H1 (cell line): Measurements from ENCODE around the gene COL16A1. TPM values are rescaled to one million over a fixed set of nuclear protein-coding genes. Genes with fewer than 3 reads are reported as not detected.

Source experiments
- CTCF ChIA-PET: fragments of 300-600 bp; sonication (Branson Sonifier 250); formaldehyde crosslinking; loops from one replicate; lab custom pipeline; 2021; ENCODE audit not compliant: partially characterized antibody; lab: Charles Lee
- POLR2A ChIA-PET: fragments of 300-600 bp; sonication (Branson Sonifier 250); formaldehyde crosslinking; loops from one replicate; lab custom pipeline; 2021; ENCODE audit warnings: inconsistent platforms; ENCODE audit not compliant: partially characterized antibody; lab: Charles Lee
- DNase-seq, 2 experiments: peaks; one replicate each; pipeline versions ENCODE4 v3.0.0 to v3.0.0-alpha.2; 2010 to 2022; ENCODE audit warnings: low spot score in 2 of 2, low read depth in 1 of 2, mixed read lengths in 1 of 2
- FAIRE-seq: peaks from 2 replicates; lab custom pipeline; 2011; peaks lifted over from hg19 to GRCh38; lab: Jason Lieb, UNC
- H2AFZ ChIP-seq: 2 replicates; pipeline ENCODE4 v1.8.1; 2012; ENCODE audit warnings: low read length, inconsistent platforms
- H2AK5ac ChIP-seq: 2 replicates; pipeline ENCODE4 v1.6.1; 2013; ENCODE audit warnings: low read depth, low read length
- H2BK120ac ChIP-seq: replicated peaks from 2 replicates; pipeline ENCODE3; 2013; ENCODE audit warnings: low read depth, low read length, inconsistent platforms
- H2BK12ac ChIP-seq: 2 replicates; pipeline ENCODE4 v1.6.1; 2013; ENCODE audit warnings: low read depth, low read length
- H2BK15ac ChIP-seq: 2 replicates; pipeline ENCODE4 v1.6.1; 2013; ENCODE audit warnings: low read length
- H2BK20ac ChIP-seq: 2 replicates; pipeline ENCODE4 v1.6.1; 2013; ENCODE audit warnings: low read length
- H2BK5ac ChIP-seq: 2 replicates; pipeline ENCODE4 v1.6.1; 2013; ENCODE audit warnings: low read depth, low read length
- H3K14ac ChIP-seq: 2 replicates; pipeline ENCODE4 v1.6.1; 2013; ENCODE audit warnings: inconsistent platforms; ENCODE audit not compliant: insufficient read length
- H3K18ac ChIP-seq: 2 replicates; pipeline ENCODE4 v1.6.1; 2013; ENCODE audit warnings: low read length; ENCODE audit errors: extremely low read depth
- H3K23ac ChIP-seq: 2 replicates; pipeline ENCODE4 v1.6.1; 2013; ENCODE audit warnings: inconsistent platforms; ENCODE audit not compliant: insufficient read length
- H3K23me2 ChIP-seq: 2 replicates; pipeline ENCODE4 v1.6.1; 2013; ENCODE audit warnings: low read depth, low read length
- H3K27ac ChIP-seq: 2 replicates; pipeline ENCODE4 v1.6.1; 2011; ENCODE audit warnings: low read depth, low read length, inconsistent platforms
- H3K27me3 ChIP-seq, 4 experiments: replicated peaks in 1 of 4; 1 replicate in 1 of 4; 2 replicates in 3 of 4; pipeline versions ENCODE4 v1.6.1 to v1.8.1; 2011 to 2013; ENCODE audit warnings: low read length in 3 of 4, mild to moderate bottlenecking in 3 of 4, inconsistent platforms in 2 of 4, mixed read lengths in 2 of 4, moderate library complexity in 1 of 4; ENCODE audit not compliant: control insufficient read depth in 3 of 4, insufficient read depth in 3 of 4; ENCODE audit errors: extremely low read depth in 1 of 4
- H3K36me3 ChIP-seq, 4 experiments: 2 replicates each; pipeline versions ENCODE4 v1.6.1 to v1.8.1; 2011 to 2013; ENCODE audit warnings: mild to moderate bottlenecking in 4 of 4, low read length in 3 of 4, moderate library complexity in 2 of 4, control low read depth in 1 of 4, inconsistent platforms in 1 of 4; ENCODE audit not compliant: insufficient read depth in 4 of 4, control insufficient read depth in 2 of 4
- H3K4ac ChIP-seq: replicated peaks from 2 replicates; pipeline ENCODE3; 2013; ENCODE audit warnings: low read length, low read depth, mixed read lengths, inconsistent platforms; ENCODE audit not compliant: insufficient read length
- H3K4me1 ChIP-seq, 4 experiments: replicated peaks in 1 of 4; 1 replicate in 1 of 4; 2 replicates in 3 of 4; pipeline versions ENCODE4 v1.6.1 to v1.8.1; 2011 to 2013; ENCODE audit warnings: low read length in 3 of 4, inconsistent platforms in 2 of 4, mixed read lengths in 1 of 4; ENCODE audit not compliant: insufficient read depth in 4 of 4, control insufficient read depth in 3 of 4
- H3K4me2 ChIP-seq, 2 experiments: 2 replicates each; pipeline versions ENCODE4 v1.6.1 to v1.8.1; 2011 to 2013; ENCODE audit warnings: low read depth in 2 of 2, low read length in 2 of 2, control low read depth in 1 of 2, inconsistent platforms in 1 of 2, mild to moderate bottlenecking in 1 of 2; ENCODE audit not compliant: insufficient read depth in 1 of 2
- H3K4me3 ChIP-seq, 4 experiments: fragments of 200-600, 300-600 bp in 1 of 4; sonication (generic), shearing (Covaris generic), sonication (Bioruptor Twin) in 1 of 4; 2 replicates each; pipeline versions ENCODE4 v1.5.1 to v1.8.1; 2011 to 2016; ENCODE audit warnings: low read length in 4 of 4, low read depth in 3 of 4, control low read depth in 2 of 4, inconsistent platforms in 2 of 4, mild to moderate bottlenecking in 2 of 4, mixed read lengths in 1 of 4, moderate library complexity in 1 of 4; ENCODE audit not compliant: insufficient read depth in 2 of 4; ENCODE audit errors: extremely low read depth in 1 of 4
- H3K56ac ChIP-seq: replicated peaks from 2 replicates; pipeline ENCODE3; 2013; ENCODE audit warnings: low read depth, mild to moderate bottlenecking, mixed read lengths, low read length, inconsistent platforms; ENCODE audit not compliant: insufficient read length
- H3K79me1 ChIP-seq: 2 replicates; pipeline ENCODE4 v1.6.1; 2013; ENCODE audit warnings: low read depth, low read length, control low read depth
- H3K79me2 ChIP-seq, 2 experiments: 2 replicates each; pipeline versions ENCODE4 v1.6.1 to v1.8.1; 2012 to 2013; ENCODE audit warnings: low read length in 2 of 2, mild to moderate bottlenecking in 2 of 2, inconsistent platforms in 1 of 2; ENCODE audit not compliant: insufficient read depth in 2 of 2, control insufficient read depth in 1 of 2
- H3K9ac ChIP-seq, 4 experiments: replicated peaks in 1 of 4; 1 replicate in 1 of 4; 2 replicates in 3 of 4; pipeline versions ENCODE4 v1.6.1 to v1.8.1; 2011 to 2013; ENCODE audit warnings: low read depth in 3 of 4, low read length in 3 of 4, control low read depth in 2 of 4, mild to moderate bottlenecking in 2 of 4, moderate library complexity in 2 of 4, inconsistent platforms in 1 of 4; ENCODE audit errors: extremely low read depth in 1 of 4
- H3K9me3 ChIP-seq, 2 experiments: 2 replicates each; pipeline versions ENCODE4 v1.6.1 to v1.8.1; 2012 to 2013; ENCODE audit warnings: mild to moderate bottlenecking in 2 of 2, moderate library complexity in 2 of 2, control low read depth in 1 of 2, inconsistent platforms in 1 of 2, low read depth in 1 of 2, low read length in 1 of 2, mixed read lengths in 1 of 2; ENCODE audit not compliant: insufficient read depth in 2 of 2
- H4K20me1 ChIP-seq, 2 experiments: replicated peaks in 1 of 2; 2 replicates each; pipeline versions ENCODE3 to v1.8.1; 2011 to 2013; ENCODE audit warnings: inconsistent platforms in 2 of 2, low read length in 2 of 2, mild to moderate bottlenecking in 1 of 2; ENCODE audit not compliant: insufficient read depth in 2 of 2, control insufficient read depth in 1 of 2
- H4K5ac ChIP-seq: 2 replicates; pipeline ENCODE4 v1.6.1; 2013; ENCODE audit warnings: low read length, low read depth, mixed read lengths, inconsistent platforms; ENCODE audit not compliant: insufficient read length
- H4K8ac ChIP-seq: 2 replicates; pipeline ENCODE4 v1.8.0; 2013; ENCODE audit warnings: mild to moderate bottlenecking, moderate library complexity, low read length, inconsistent platforms; ENCODE audit not compliant: insufficient read depth; ENCODE audit errors: extremely low read depth
- H4K91ac ChIP-seq: replicated peaks from 2 replicates; pipeline ENCODE3; 2013; ENCODE audit warnings: low read length, mixed read lengths, inconsistent platforms; ENCODE audit not compliant: insufficient read length
- CHD2 ChIP-seq: IDR thresholded peaks from 2 replicates; pipeline ENCODE4 v1.6.1; 2012; ENCODE audit warnings: low read length, improper control_type of control experiment
- CTCF ChIP-seq, 3 experiments: IDR thresholded peaks; 1 replicate in 2 of 3; 2 replicates in 1 of 3; pipeline versions ENCODE4 v1.5.1 to v1.6.1; 2011; ENCODE audit warnings: low read length in 3 of 3, mild to moderate bottlenecking in 3 of 3, inconsistent platforms in 2 of 3, low read depth in 1 of 3, moderate library complexity in 1 of 3; ENCODE audit not compliant: insufficient read depth in 1 of 3; ENCODE audit errors: control extremely low read depth in 1 of 3
- GABPA ChIP-seq: IDR thresholded peaks from 2 replicates; pipeline ENCODE4 v1.6.1; 2011; ENCODE audit warnings: mild to moderate bottlenecking, low read length, moderate library complexity, borderline replicate concordance; ENCODE audit not compliant: insufficient read depth
- POU5F1 ChIP-seq: IDR thresholded peaks from 2 replicates; pipeline ENCODE4 v1.6.1; 2011; ENCODE audit warnings: low read depth, mild to moderate bottlenecking, low read length, moderate library complexity
- RAD21 ChIP-seq, 2 experiments: IDR thresholded peaks in 1 of 2; conservative IDR thresholded peaks in 1 of 2; 2 replicates each; pipeline ENCODE4 v1.6.1; 2011; ENCODE audit warnings: low read depth in 2 of 2, low read length in 2 of 2, improper control_type of control experiment in 1 of 2, inconsistent platforms in 1 of 2, mild to moderate bottlenecking in 1 of 2, moderate library complexity in 1 of 2
- SIRT6 ChIP-seq: IDR thresholded peaks from one replicate; pipeline ENCODE4 v1.7.1; 2012; ENCODE audit warnings: low read length, inconsistent platforms
- USF2 ChIP-seq: IDR thresholded peaks from 2 replicates; pipeline ENCODE4 v1.6.1; 2011; ENCODE audit warnings: low read length, improper control_type of control experiment
- ZNF274 ChIP-seq: IDR thresholded peaks from 2 replicates; pipeline ENCODE4 v1.7.0; 2012; ENCODE audit warnings: low read length, borderline replicate concordance; ENCODE audit errors: extremely low read depth
- WGBS, 2 experiments: shearing (Covaris generic) in 1 of 2; methylation state at CpG; one replicate each; pipeline versions ENCODE4 v1.1.6 to v1.1.7; 2013 to 2015; ENCODE audit warnings: low lambda C conversion rate in 2 of 2, mixed read lengths in 2 of 2, inconsistent platforms in 1 of 2, low coverage in 1 of 2, missing lambda C conversion rate in 1 of 2; ENCODE audit not compliant: insufficient replicate concordance in 2 of 2, insufficient coverage in 1 of 2, insufficient read length in 1 of 2; ENCODE audit errors: extremely low coverage in 1 of 2, missing lambda C conversion rate in 1 of 2; 5-methylcytosine and 5-hydroxymethylcytosine counted together
- polyA plus RNA-seq, 7 experiments: library from polyadenylated mRNA; depleted of rRNA in 3 of 7; stranded (reverse) in 5 of 7; unstranded in 2 of 7; fragments of >200 nt in 5 of 7; fragments of 200-250 nt in 2 of 7; gene quantifications; 1 replicate in 5 of 7; 2 replicates in 1 of 7; 4 replicates in 1 of 7; pipeline versions ENCODE4 v1.2.1 to v1.2.3, GENCODE V29; 2011 to 2013; ENCODE audit warnings: missing spikeins in 2 of 7, mixed read lengths in 2 of 7
- total RNA-seq: library from RNA; stranded (reverse); fragmentation: NEBNext Ultra II Directional; extraction: Animal tissue kit (Norgen Biotek cat#: 25700); gene quantifications from 2 replicates; pipeline ENCODE4 v1.2.1, GENCODE V29; 2021

Gene COL16A1
- total and polyA plus RNA-seq, 2 of the 8 experiments (the other 6 are each of a cell fraction or from before 2014, with no cell fraction given) = 2.0 to 10.5 TPM

- Histone ChIP-seq H4K5ac (no peak overlapping the region), H3K4me2 (no peak overlapping the region), H3K27ac (peak overlapping the region; percentile 34; the same call in 1 of the 2 replicates), H3K14ac (no peak overlapping the region), H3K4ac (no peak overlapping the region), H2BK20ac (no peak overlapping the region), H3K9ac (no peak overlapping the region), H2BK12ac (no peak overlapping the region), H2AFZ (no peak overlapping the region), H4K20me1 (peaks cover 0 to 6% of the 10 kb centered on the region in 2 experiments), H3K4me1 (peaks cover 0 to 5% (median 2%) of the 10 kb centered on the region in 4 experiments; a peak in 2 of 7 replicates), H3K79me1 (no peaks in the 10 kb centered on the region; the same call in 1 of the 2 replicates), H3K9me3 (no peaks in the 10 kb centered on the region), H2BK120ac (no peak overlapping the region), H3K4me3 (no peak overlapping the region), H3K79me2 (no peaks in the 10 kb centered on the region), H3K36me3 (peaks cover 0 to 6% (median 0%) of the 10 kb centered on the region in 4 experiments; a peak in 2 of 8 replicates), H3K18ac (no peak overlapping the region), H3K23me2 (no peaks in the 10 kb centered on the region), H2AK5ac (no peak overlapping the region), H4K8ac (no peak overlapping the region), H2BK5ac (no peak overlapping the region), H3K23ac (no peak overlapping the region), H3K56ac (no peak overlapping the region), H4K91ac (no peak overlapping the region), H2BK15ac (no peak overlapping the region), H3K27me3 (no peaks in the 10 kb centered on the region; a peak in 1 of 7 replicates)
- TF ChIP-seq GABPA (no peak), POU5F1 (no peak), CTCF (IDR thresholded peaks at IDR 0.05; ENCODE audit: control extremely low read depth in 1 of 3, insufficient read depth in 1 of 3, low read depth in 1 of 3, low read length in 3 of 3) (peak in 2 of 3 experiments; percentile 24 to 39; a peak in 2 of 4 replicates), SIRT6 (no peak), ZNF274 (no peak), RAD21 (IDR thresholded peaks at IDR 0.05 in 1 of 2, conservative IDR thresholded peaks at IDR 0.05 in 1 of 2; ENCODE audit: low read depth in 2 of 2, low read length in 2 of 2) (peak in 1 of 2 experiments; percentile 22; a peak in 1 of 4 replicates), USF2 (no peak), CHD2 (no peak)
- DNase-seq (no peak), FAIRE-seq (peak; percentile 24)
- POLR2A ChIA-PET = interaction anchor here (0.8 to 1.8 kb wide), 5 partner anchors 8 to 66 kb away, joined by 3 read pairs; no protein-coding TSS in a partner anchor
- WGBS, 2 experiments = 85% methylated on average over 10 of the region's 10 CpGs; no CpG with 5 or more reads in 1 of the 2 experiments
- CTCF ChIA-PET = interaction anchor here (0.7 to 12.9 kb wide), 21 partner anchors 9 to 75 kb away, joined by 3 to 146 read pairs (median 5); partner anchors contain the start of gene ADGRB2
Measured at GRCh38 chr1:31725134-31725533, 21.3 kb upstream of the COL16A1 start.
